HG03442 (cell line): ENCODE data around the gene SPAG16.

Experiments
- ATAC-seq: cut with Tn5 transposase; IDR thresholded peaks from one replicate; pipeline ENCODE4 v1.9.1; 2021; ENCODE audit warnings: mild to moderate bottlenecking, moderate library complexity; ENCODE audit not compliant: unreplicated experiment

The SPAG16 gene

GRCh38 chr2:214226061-214226460, 941.8 kb downstream of the SPAG16 start:
- no peak for ATAC-seq

GRCh38 chr2:214232271-214232670, 948.0 kb downstream of the SPAG16 start:
- ATAC-seq: no peak

DNA sequence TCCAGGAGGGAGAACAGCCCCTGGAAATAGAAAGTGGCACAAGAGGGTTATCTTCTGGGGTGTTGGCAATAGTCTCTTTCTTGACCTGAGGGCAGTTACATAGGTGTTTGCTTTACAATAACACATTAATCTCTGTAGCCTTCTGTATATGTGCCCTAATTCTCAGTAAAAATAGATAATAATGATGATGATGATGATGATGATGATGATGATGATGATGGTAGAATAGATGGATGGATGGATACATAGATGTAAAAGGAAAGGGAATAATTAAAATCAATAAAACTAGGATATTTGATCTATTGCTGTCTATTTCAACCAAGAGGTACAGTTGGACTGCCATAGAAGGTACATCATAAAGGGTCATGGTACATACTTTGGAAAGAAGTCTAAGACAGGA, 948.9 kb downstream of the SPAG16 start:
- no peak for ATAC-seq

GRCh38 chr2:214242797-214243196, 958.5 kb downstream of the SPAG16 start:
- ATAC-seq: no peak

GRCh38 chr2:214244847-214245246, 960.6 kb downstream of the SPAG16 start:
- no peak for ATAC-seq

GRCh38 chr2:214246417-214246816, 962.2 kb downstream of the SPAG16 start:
- ATAC-seq: no peak

DNA sequence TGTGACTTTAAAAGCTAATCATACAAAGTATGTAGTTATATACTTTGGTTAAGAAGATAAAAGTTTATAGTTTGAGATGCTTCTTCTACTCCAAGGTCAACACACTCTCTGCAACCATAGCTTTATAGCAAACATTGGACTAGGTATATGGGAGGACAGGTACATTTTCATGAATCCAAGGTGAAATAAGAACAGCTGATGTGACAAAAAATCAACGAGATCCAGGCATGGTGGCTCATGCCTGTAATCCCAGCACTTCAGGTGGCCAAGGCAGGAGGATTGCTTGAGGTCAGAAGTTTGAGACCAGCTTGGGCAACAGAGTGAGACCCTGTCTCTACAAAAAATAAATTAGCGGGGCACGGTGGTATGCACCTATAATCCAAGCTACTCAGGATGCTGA, 963.3 kb downstream of the SPAG16 start:
- ATAC-seq: no peak

- ATAC-seq: no peak
Measured at GRCh38 chr2:214255046-214255445, 970.8 kb downstream of the SPAG16 start.

DNA sequence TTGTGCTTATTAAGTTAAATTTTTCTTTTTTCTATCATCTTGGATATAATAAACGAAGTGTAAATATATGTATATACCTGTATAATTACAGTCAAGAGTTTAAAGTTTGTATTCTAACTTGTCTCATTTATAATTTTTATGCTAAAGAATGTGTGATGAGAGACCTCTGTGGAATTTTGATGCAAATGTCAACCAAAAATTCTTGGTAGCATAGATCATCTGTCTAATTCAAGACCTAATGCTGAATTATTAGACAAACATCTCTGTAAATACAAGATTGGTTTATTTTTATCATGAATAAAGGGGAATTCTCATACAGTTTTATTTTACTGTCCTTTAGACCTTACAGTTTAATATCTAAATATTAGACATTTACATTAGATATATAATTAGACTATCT, 977.4 kb downstream of the SPAG16 start:
- ATAC-seq: no peak

DNA sequence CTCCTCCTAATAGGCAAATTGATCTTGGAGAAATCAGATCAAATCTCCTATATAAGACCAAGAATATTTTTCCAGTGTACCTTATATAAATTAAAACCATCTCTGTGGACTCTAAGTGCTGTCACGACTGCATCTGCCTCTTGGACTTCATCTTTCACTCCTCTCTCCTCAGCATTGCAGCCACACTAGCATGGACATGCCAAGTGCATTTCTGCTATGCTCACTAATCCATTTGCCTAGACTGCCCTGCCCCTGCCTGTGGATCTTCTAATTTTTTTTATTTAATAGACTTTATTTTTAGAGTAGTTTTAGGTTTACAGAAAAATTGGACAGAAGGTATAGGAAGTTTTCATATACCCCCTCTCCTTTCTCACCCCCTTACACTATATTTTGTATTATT, 979.9 kb downstream of the SPAG16 start:
- ATAC-seq: no peak

DNA sequence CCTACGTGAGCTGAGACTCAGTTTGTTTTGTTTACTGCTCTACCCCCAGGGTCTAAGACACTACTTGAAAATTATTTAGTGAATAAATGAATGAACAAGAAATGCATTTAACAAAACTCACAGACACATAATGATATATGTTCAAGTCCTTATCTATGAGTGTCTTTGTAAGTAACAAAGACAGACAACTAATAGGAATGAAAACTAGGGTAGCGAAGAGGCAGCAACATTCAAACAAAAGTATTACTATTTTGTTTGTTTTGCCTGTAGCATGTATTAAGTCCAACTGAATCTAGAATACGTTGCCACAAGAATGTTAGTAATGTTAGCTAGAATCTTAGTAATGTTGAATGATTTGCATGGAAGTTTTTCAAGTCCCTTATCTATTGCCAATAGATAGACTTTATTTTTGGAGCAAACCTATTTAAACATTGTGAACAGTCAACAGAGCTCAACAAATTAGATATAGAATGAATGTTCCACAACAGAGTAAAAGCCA, 981.8 kb downstream of the SPAG16 start:
- no peak for ATAC-seq

DNA sequence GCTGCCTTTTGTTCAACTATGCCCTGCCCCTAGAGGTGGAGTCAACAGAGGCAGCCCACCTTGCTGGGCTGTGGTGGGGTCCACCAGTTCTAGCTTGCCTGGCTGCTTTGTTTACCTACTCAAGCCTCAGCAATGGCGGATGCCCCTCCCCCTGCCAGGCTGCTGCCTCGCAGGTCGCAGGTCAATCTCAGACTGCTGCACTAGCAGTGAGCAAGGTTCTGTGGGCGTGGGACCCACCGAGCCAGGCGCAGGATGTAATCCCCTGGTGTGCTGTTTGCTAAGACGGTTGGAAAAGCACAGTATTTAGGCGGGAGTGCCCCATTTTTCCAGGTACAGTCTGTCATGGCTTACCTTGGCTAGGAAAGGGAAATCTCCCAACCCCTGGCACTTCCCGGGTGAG, 993.6 kb downstream of the SPAG16 start:
- ATAC-seq: no peak

DNA sequence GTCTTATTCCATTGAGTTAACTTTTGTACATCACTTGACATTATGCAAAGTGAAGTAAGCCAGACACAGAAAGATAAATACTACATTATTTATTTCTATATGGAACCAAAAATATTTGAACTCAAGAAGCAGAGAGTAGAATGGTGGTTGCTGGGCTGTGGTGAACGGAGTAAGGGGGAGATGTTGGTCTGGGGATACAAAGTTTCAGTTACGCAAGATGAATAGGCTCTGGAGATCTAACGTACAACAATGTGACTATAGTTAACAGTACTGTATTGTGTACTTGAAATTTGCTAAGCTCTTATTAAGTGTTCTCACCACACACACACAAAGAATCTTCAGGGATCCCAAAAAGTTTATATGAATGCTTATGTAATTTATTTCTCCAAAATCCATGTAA, 1001.7 kb downstream of the SPAG16 start:
- ATAC-seq: no peak

- ATAC-seq: no peak
Measured at GRCh38 chr2:214293593-214293992, 1009.3 kb downstream of the SPAG16 start.

DNA sequence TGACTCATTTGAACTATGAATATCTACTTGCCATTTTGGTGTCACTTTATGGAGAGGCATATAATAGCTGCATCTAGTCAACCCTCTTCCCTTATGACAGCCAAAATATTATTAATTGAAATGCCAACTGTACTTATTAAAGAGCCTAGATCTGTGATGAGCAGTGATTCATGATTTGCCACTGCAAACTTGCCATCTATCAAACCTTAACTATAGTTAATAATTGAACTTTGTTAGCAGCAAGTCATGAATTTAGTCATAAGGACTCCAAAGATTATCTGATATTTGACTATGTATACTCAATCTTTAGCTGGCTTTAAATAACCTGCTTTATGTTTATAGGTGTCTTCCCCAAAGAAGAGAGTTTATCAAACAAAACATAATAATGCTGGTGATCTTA, 1010.2 kb downstream of the SPAG16 start:
- ATAC-seq: no peak

DNA sequence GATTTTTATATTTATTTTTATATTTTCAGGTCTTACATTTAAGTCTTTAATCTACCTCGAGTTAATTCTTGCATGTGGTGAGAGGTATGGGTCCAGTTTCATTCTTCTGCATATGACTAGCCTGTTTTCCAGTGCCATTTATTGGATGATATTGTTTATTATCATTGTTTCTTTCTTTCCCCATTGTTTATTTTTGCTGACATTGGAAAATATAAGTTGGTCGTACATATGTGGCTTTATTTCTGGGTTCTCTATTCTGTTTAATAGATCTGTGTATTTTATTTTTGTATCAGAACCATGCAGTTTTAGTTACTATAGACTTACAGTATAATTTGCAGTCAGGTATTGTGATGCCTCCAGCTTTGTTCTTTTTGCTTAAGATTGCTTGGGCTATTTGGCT, 1013.2 kb downstream of the SPAG16 start:
- ATAC-seq: no peak

- ATAC-seq: peak; percentile 45
Measured at GRCh38 chr2:214310319-214310718, 1026.1 kb downstream of the SPAG16 start.

DNA sequence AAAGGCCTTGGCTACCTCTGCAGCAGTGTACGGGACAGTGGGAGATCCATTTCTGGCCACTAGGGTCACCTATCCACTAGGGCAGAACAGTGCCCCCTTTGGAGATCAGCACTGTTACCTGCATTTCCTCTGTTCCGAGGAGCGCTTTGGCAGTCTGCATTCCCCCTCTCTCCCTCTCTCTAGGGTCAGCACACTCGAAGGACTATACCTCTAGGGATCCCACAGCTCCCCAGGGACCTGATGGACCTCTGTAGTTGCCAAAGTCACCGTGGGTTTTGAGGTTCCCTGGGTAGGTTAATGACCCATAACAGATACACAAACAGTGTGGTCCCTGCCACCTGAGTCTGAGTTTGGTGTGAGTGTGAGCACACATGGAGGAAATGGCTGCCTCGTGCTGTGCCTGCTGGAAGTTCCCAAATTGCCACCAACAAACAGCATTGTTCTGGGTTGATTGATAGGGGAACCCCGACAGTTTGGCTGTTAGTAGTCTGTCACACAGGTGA, 1026.8 kb downstream of the SPAG16 start:
- peak; percentile 53 for ATAC-seq

DNA sequence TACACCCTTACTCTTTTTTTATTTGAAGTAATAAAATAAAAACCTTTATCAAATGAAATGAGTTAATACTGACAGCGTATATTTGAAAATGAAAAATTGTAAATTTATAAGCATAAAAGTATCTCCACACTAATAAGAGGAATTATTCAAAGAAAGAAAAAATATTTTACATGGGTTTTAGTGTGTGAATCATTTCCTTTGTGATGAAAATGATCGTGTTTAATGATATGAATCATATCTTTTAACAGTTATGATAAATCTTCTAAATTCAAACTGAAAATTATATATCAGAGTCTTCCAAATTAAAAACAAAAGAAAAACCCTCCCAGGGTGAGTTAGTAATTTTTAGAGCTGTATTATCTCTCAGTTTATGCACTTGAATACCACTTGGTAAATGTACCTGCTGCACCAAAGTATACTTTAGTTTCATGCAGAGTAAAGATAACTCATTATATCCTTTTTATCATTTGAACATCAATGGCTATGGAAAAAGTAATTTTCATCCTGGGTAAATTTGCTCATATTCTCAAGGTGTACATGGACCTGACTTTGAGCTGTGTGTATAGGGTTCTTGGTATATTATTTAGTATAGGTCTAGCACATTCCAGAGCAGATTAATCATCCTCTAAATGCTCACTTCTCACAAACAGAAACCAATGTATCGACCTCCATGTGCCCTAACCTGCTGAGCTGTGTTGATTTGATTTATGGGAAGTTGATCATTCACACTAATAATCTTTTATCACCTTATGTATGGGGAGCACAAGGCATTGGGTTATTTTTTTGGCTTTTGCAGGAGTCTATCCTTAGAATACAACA, 1027.9 kb downstream of the SPAG16 start:
- ATAC-seq: no peak

GRCh38 chr2:214315324-214315723, 1031.1 kb downstream of the SPAG16 start:
- no peak for ATAC-seq

GRCh38 chr2:214320211-214320610, 1035.9 kb downstream of the SPAG16 start:
- ATAC-seq: no peak

DNA sequence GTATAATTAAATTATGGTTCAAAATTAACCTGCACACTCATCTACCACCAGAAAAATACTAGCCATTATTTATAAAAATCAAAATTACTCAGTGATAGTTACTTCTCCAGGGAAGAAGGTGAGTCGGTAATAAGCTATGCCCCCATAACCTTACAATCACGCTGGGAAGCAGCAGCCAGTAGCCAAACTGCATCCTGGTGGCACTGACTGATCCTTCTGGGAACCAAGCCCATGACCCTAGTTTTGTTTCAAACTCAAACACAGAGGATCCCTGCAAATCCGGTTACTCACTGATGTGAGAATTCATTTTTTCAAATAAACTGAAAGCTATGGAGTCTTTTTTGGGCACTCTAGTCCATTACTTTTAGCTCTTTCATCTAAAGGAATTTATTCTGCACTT, 1038.4 kb downstream of the SPAG16 start:
- ATAC-seq: no peak

- ATAC-seq: no peak
Measured at GRCh38 chr2:214325404-214325803, 1041.1 kb downstream of the SPAG16 start.
